ENCODE measurements around the gene SLC30A2.
A peak's percentile ranks its signal among the peaks of the same experiment; 100 is the strongest.

Gene SLC30A2

GRCh38 chr1:26009796-26010447 lies 36.0 kb downstream of the SLC30A2 start:
- H3K9me3 ChIP-seq = no peaks in the 10 kb centered on the region
- no peak for DNase-seq
- intact Hi-C loops (cut with DNase I; ENCODE audit: low total_unique reads) = no loop called here
- H3K4me3 ChIP-seq = no peak overlapping the region
- H3K36me3 ChIP-seq = no peaks in the 10 kb centered on the region
- H3K27ac ChIP-seq = no peak overlapping the region
- peaks cover 0 to 11% (median 1%) of the 10 kb centered on the region in 4 donors for H3K4me1 ChIP-seq
- TF ChIP-seq CTCF (IDR thresholded peaks at IDR 0.05) = no peak
- H3K27me3 ChIP-seq = peaks cover 0 to 18% of the 10 kb centered on the region in 2 donors

GRCh38 chr1:26006710-26007109 lies 39.2 kb downstream of the SLC30A2 start:
- Histone ChIP-seq H3K4me1 (peaks cover 0 to 12% (median 1%) of the 10 kb centered on the region in 4 donors), H3K4me3 (no peak overlapping the region), H3K9me3 (no peaks in the 10 kb centered on the region), H3K27me3 (peaks cover 0 to 20% of the 10 kb centered on the region in 2 donors), H3K27ac (no peak overlapping the region), H3K36me3 (no peaks in the 10 kb centered on the region)
- intact Hi-C loops (cut with DNase I; ENCODE audit: low total_unique reads) = no loop called here
- DNase-seq = no peak
- TF ChIP-seq CTCF (IDR thresholded peaks at IDR 0.05) = no peak

GRCh38 chr1:26005434-26006105 lies 40.3 kb downstream of the SLC30A2 start:
- intact Hi-C loops (cut with DNase I; ENCODE audit: low total_unique reads) = no loop called here
- DNase-seq = no peak

GRCh38 chr1:26003756-26004155 lies 42.2 kb downstream of the SLC30A2 start:
- Histone ChIP-seq H3K27me3 (peaks cover 0 to 20% of the 10 kb centered on the region in 2 donors), H3K4me3 (no peak overlapping the region), H3K27ac (no peak overlapping the region), H3K4me1 (peaks cover 0 to 14% (median 1%) of the 10 kb centered on the region in 4 donors), H3K36me3 (no peaks in the 10 kb centered on the region), H3K9me3 (no peaks in the 10 kb centered on the region)
- no peak for TF ChIP-seq CTCF (IDR thresholded peaks at IDR 0.05)
- intact Hi-C loops (cut with DNase I; ENCODE audit: low total_unique reads) = no loop called here
- DNase-seq = no peak

More at GRCh38 chr1:26005434-26006105, 40.3 kb downstream of the SLC30A2 start:
- Histone ChIP-seq H3K4me3 (no peak overlapping the region), H3K4me1 (peaks cover 0 to 12% (median 1%) of the 10 kb centered on the region in 4 donors), H3K27me3 (peaks cover 0 to 20% of the 10 kb centered on the region in 2 donors), H3K9me3 (no peaks in the 10 kb centered on the region), H3K27ac (no peak overlapping the region), H3K36me3 (no peaks in the 10 kb centered on the region)
- TF ChIP-seq CTCF (IDR thresholded peaks at IDR 0.05) = no peak

- Histone ChIP-seq H3K27me3 (peaks cover 0 to 20% of the 10 kb centered on the region in 2 donors), H3K36me3 (no peaks in the 10 kb centered on the region), H3K27ac (no peak overlapping the region), H3K4me3 (no peak overlapping the region), H3K9me3 (no peaks in the 10 kb centered on the region), H3K4me1 (peaks cover 0 to 18% (median 4%) of the 10 kb centered on the region in 4 donors)
- DNase-seq = peak in 1 of 2 donors; percentile 1
- intact Hi-C loops (cut with DNase I; ENCODE audit: low total_unique reads) = no loop called here
- no peak for TF ChIP-seq CTCF (IDR thresholded peaks at IDR 0.05)
Observed at GRCh38 chr1:26003262-26003661, 42.7 kb downstream of the SLC30A2 start.
